ENCODE results near the gene GFAP.

The GFAP gene

GRCh38 chr17:44871556-44871955, 43.7 kb downstream of the GFAP start:
- in situ Hi-C loops (cut with MboI; ENCODE audit: low sequenced_read_pairs, unreplicated experiment) = no loop called here
- DNase-seq (ENCODE audit: low spot score) = no peak
- TF ChIP-seq, protein P1, sequence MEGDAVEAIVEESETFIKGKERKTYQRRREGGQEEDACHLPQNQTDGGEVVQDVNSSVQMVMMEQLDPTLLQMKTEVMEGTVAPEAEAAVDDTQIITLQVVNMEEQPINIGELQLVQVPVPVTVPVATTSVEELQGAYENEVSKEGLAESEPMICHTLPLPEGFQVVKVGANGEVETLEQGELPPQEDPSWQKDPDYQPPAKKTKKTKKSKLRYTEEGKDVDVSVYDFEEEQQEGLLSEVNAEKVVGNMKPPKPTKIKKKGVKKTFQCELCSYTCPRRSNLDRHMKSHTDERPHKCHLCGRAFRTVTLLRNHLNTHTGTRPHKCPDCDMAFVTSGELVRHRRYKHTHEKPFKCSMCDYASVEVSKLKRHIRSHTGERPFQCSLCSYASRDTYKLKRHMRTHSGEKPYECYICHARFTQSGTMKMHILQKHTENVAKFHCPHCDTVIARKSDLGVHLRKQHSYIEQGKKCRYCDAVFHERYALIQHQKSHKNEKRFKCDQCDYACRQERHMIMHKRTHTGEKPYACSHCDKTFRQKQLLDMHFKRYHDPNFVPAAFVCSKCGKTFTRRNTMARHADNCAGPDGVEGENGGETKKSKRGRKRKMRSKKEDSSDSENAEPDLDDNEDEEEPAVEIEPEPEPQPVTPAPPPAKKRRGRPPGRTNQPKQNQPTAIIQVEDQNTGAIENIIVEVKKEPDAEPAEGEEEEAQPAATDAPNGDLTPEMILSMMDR (IDR thresholded peaks at IDR 0.05; ENCODE audit: borderline replicate concordance, control extremely low read depth, extremely low read depth, insufficient read depth, missing control alignments) = no peak

- DNase-seq (ENCODE audit: low spot score) = no peak
- TF ChIP-seq, protein P1 (IDR thresholded peaks at IDR 0.05; ENCODE audit: borderline replicate concordance, control extremely low read depth, extremely low read depth, insufficient read depth, missing control alignments) = no peak
- in situ Hi-C loops (cut with MboI; ENCODE audit: low sequenced_read_pairs, unreplicated experiment) = loop anchor here (10.0 kb wide), 1 partner anchor 93 kb away; no protein-coding TSS in a partner anchor
These were observed 47.5 kb downstream of the GFAP start for GRCh38 chr17:44867841-44868240.

DNA sequence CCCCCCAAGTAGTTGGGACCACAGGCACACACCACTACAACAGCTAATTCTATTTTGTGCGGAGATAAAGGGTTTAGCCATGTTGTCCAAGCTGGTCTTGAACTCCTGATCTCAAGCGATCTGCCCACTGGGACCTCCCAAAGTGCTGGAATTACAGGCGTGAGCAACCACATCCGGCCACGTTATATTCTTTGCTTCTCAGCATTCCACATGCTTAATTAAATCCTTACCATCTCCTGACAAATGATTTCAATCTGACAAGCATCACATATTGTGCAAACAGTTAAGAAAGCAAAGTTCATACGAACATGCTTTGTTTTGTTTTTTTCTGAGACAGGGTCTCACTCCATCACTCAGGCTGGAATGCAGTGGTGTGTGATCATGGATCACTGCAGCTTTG, 49.4 kb downstream of the GFAP start:
- no peak for DNase-seq (ENCODE audit: low spot score)
- in situ Hi-C loops (cut with MboI; ENCODE audit: low sequenced_read_pairs, unreplicated experiment) = loop anchor here (10.0 kb wide), 1 partner anchor 91 kb away; no protein-coding TSS in a partner anchor
- TF ChIP-seq, protein P1 (IDR thresholded peaks at IDR 0.05; ENCODE audit: borderline replicate concordance, control extremely low read depth, extremely low read depth, insufficient read depth, missing control alignments) = no peak

GRCh38 chr17:44865231-44865660, 50.1 kb downstream of the GFAP start:
- in situ Hi-C loops (cut with MboI; ENCODE audit: low sequenced_read_pairs, unreplicated experiment) = loop anchor here (10.0 kb wide), 1 partner anchor 90 kb away; no protein-coding TSS in a partner anchor
- DNase-seq (ENCODE audit: low spot score) = peak; percentile 78
- TF ChIP-seq, protein P1 (IDR thresholded peaks at IDR 0.05; ENCODE audit: borderline replicate concordance, control extremely low read depth, extremely low read depth, insufficient read depth, missing control alignments) = peak; percentile 68

DNA sequence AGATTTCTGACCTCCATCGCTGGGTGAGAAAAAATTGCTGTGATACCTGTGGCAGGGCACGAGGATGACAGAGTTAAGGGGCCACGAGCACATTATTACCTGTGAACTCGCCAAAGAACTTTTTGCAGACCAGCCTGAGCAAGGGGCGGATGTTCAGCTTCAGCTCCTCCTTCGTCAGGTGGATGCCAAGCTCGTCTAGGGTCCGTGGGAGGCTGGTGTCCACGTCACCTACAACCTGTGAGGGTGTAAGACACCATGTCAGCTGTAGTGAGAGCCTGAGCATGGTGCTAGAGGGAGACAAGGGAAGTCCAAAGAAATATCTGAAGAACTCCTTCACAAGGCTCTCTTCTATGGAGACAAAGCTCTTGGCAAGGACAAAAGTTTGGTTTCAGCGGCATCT, 50.5 kb downstream of the GFAP start:
- no peak for DNase-seq (ENCODE audit: low spot score)
- TF ChIP-seq, protein P1 (IDR thresholded peaks at IDR 0.05; ENCODE audit: borderline replicate concordance, control extremely low read depth, extremely low read depth, insufficient read depth, missing control alignments) = no peak
- in situ Hi-C loops (cut with MboI; ENCODE audit: low sequenced_read_pairs, unreplicated experiment) = loop anchor here (10.0 kb wide), 1 partner anchor 90 kb away; no protein-coding TSS in a partner anchor

- in situ Hi-C loops (cut with MboI; ENCODE audit: low sequenced_read_pairs, unreplicated experiment) = loop anchor here (10.0 kb wide), 1 partner anchor 88 kb away; no protein-coding TSS in a partner anchor
- TF ChIP-seq, protein P1 (IDR thresholded peaks at IDR 0.05; ENCODE audit: borderline replicate concordance, control extremely low read depth, extremely low read depth, insufficient read depth, missing control alignments) = no peak
- DNase-seq (ENCODE audit: low spot score) = no peak
These were observed 52.0 kb downstream of the GFAP start for GRCh38 chr17:44863061-44863918.

Measured in GM13976 (cell line).